Esophagus squamous epithelium (tissue), 4 donors: Measurements from ENCODE around the gene ZC3H10.

Experiments used
- CTCF ChIP-seq, 6 experiments: fragments of 450-650 bp in 4 of 6; fragments of 200-600 bp in 2 of 6; sonication (generic) in 2 of 6; IDR thresholded peaks; one replicate each; pipeline ENCODE4 v1.5.1; 2016 to 2019; ENCODE audit warnings: antibody characterized with exemption in 6 of 6, mild to moderate bottlenecking in 4 of 6, moderate library complexity in 4 of 6
- POLR2A ChIP-seq, 4 donors: fragments of 450-650 bp; IDR thresholded peaks; one replicate each; pipeline ENCODE4 v1.6.1; 2017; ENCODE audit warnings: antibody characterized with exemption in 4 of 4, mild to moderate bottlenecking in 4 of 4, moderate library complexity in 3 of 4

DNA sequence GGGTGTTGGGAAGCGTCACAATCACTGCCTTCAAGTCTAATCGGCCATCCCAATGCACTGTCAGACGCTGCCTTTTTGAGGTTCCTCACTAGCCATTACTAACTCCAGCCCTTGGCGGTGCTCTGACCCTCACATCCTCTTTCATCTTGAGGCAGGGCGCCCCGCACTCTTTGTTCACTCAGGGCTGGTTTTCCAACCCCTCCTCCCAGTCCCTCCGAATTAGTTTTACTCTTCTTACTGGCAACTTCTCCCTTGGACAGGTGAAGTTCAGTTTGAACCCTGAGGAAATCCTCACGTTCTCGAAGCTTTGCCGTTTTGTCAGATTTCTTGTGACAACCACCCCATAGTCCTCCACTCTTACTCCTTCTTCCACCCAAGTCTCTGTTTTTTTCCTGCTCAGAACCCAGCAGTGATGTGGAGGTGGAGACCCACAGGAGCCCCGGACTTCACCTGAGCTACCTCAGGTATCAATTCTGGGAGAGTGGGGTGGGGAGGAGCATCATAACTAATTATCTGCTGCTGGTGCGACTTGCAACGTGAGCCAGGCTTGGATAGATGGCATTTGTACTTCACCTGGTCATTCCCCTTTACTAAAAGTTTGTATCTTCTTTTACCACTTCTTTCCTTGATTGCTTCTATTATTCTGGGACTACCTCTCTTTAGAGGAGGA, 757 bp downstream of the ZC3H10 start:
- TF ChIP-seq CTCF (IDR thresholded peaks at IDR 0.05) (no peak), POLR2A (IDR thresholded peaks at IDR 0.05) (no peak)
